IPS-NIHi7 (cell line): Measurements from ENCODE around the gene PRKCI.
"Not testable (repeated sequence)": the region's sequence is repeated elsewhere in the genome, so short reads cannot be mapped to it uniquely, and the experiment has no call there.

Experiments
- DNase-seq: peaks from one replicate; pipeline ENCODE4 v3.0.0; 2012; ENCODE audit warnings: mixed read lengths; ENCODE audit errors: extremely low spot score

Gene PRKCI

GRCh38 chr3:170342273-170342672, 120.0 kb downstream of the PRKCI start:
- not testable (repeated sequence) for DNase-seq

- DNase-seq = not testable (repeated sequence)
Observed at GRCh38 chr3:170343859-170344258, 121.6 kb downstream of the PRKCI start.

GRCh38 chr3:170344971-170345370, 122.7 kb downstream of the PRKCI start:
- DNase-seq = no peak

GRCh38 chr3:170346481-170347392, 124.5 kb downstream of the PRKCI start:
- no peak for DNase-seq

GRCh38 chr3:170350515-170351413, 128.5 kb downstream of the PRKCI start:
- DNase-seq = no peak

GRCh38 chr3:170352936-170353335, 130.7 kb downstream of the PRKCI start:
- DNase-seq = no peak

GRCh38 chr3:170353485-170353884, 131.3 kb downstream of the PRKCI start:
- no peak for DNase-seq

- no peak for DNase-seq
Observed at GRCh38 chr3:170354760-170355159, 132.5 kb downstream of the PRKCI start.
